H9 (cell line): ENCODE results near the gene TMEM63B. TPM values are rescaled to one million over a fixed set of nuclear protein-coding genes. Genes with fewer than 3 reads are reported as not detected.
A peak's percentile ranks its signal among the peaks of the same experiment; 100 is the strongest.

Experiments
- DNase-seq: peaks from one replicate; pipeline ENCODE4 v3.0.0-alpha.2; 2017
- H2AFZ ChIP-seq: one replicate; pipeline ENCODE4 v1.6.1; 2013; ENCODE audit warnings: mild to moderate bottlenecking, low read length, control low read depth, moderate library complexity
- H2AK5ac ChIP-seq: 2 replicates; pipeline ENCODE4 v1.6.1; 2013; ENCODE audit warnings: low read length, control low read depth, mixed read lengths; ENCODE audit not compliant: insufficient read length
- H2BK120ac ChIP-seq: one replicate; pipeline ENCODE4 v1.6.1; 2013; ENCODE audit warnings: low read depth, mild to moderate bottlenecking, low read length, control low read depth, inconsistent platforms; ENCODE audit not compliant: poor library complexity, severe bottlenecking
- H2BK12ac ChIP-seq: 2 replicates; pipeline ENCODE4 v1.6.1; 2013; ENCODE audit warnings: low read length, control low read depth, mixed read lengths, low read depth; ENCODE audit not compliant: insufficient read length
- H2BK15ac ChIP-seq: 2 replicates; pipeline ENCODE4 v1.6.1; 2013; ENCODE audit warnings: low read depth, low read length, control low read depth
- H2BK20ac ChIP-seq: one replicate; pipeline ENCODE4 v1.6.1; 2013; ENCODE audit warnings: low read depth, mild to moderate bottlenecking, low read length, control low read depth, inconsistent platforms; ENCODE audit not compliant: poor library complexity, severe bottlenecking
- H2BK5ac ChIP-seq: 2 replicates; pipeline ENCODE4 v1.6.1; 2013; ENCODE audit warnings: low read length, control low read depth, mixed read lengths; ENCODE audit not compliant: insufficient read length
- H3K14ac ChIP-seq: 2 replicates; pipeline ENCODE4 v1.6.1; 2013; ENCODE audit warnings: low read length, control low read depth; ENCODE audit not compliant: insufficient read depth
- H3K18ac ChIP-seq: 2 replicates; pipeline ENCODE4 v1.6.1; 2013; ENCODE audit warnings: low read depth, mild to moderate bottlenecking, mixed read lengths, low read length, control low read depth; ENCODE audit not compliant: insufficient read length
- H3K23ac ChIP-seq: 2 replicates; pipeline ENCODE4 v1.6.1; 2013; ENCODE audit warnings: low read length, control low read depth, mixed read lengths, low read depth; ENCODE audit not compliant: insufficient read length
- H3K23me2 ChIP-seq: 2 replicates; pipeline ENCODE4 v1.6.1; 2013; ENCODE audit warnings: low read depth, mild to moderate bottlenecking, mixed read lengths, low read length, control low read depth; ENCODE audit not compliant: insufficient read length, poor library complexity, severe bottlenecking
- H3K27ac ChIP-seq: 2 replicates; pipeline ENCODE4 v1.5.1; 2013; ENCODE audit warnings: low read length, control low read depth, mixed read lengths, low read depth; ENCODE audit not compliant: insufficient read length
- H3K27me3 ChIP-seq: 2 replicates; pipeline ENCODE4 v1.6.1; 2013; ENCODE audit warnings: low read length, control low read depth, inconsistent platforms; ENCODE audit not compliant: insufficient read depth
- H3K4ac ChIP-seq: 2 replicates; pipeline ENCODE4 v1.6.1; 2013; ENCODE audit warnings: low read depth, mild to moderate bottlenecking, control low read depth, inconsistent platforms, low read length, moderate library complexity
- H3K4me1 ChIP-seq: 2 replicates; pipeline ENCODE4 v1.6.1; 2013; ENCODE audit warnings: low read length, control low read depth, inconsistent platforms; ENCODE audit not compliant: insufficient read depth
- H3K4me2 ChIP-seq: 2 replicates; pipeline ENCODE4 v1.6.1; 2013; ENCODE audit warnings: low read length, control low read depth, mixed read lengths; ENCODE audit not compliant: insufficient read length, insufficient read depth
- H3K56ac ChIP-seq: 2 replicates; pipeline ENCODE4 v1.6.1; 2013; ENCODE audit warnings: low read depth, mild to moderate bottlenecking, mixed read lengths, low read length, control low read depth; ENCODE audit not compliant: insufficient read length
- H3K79me1 ChIP-seq: 2 replicates; pipeline ENCODE4 v1.6.1; 2013; ENCODE audit warnings: low read depth, mild to moderate bottlenecking, moderate library complexity, low read length, control low read depth, inconsistent platforms; ENCODE audit not compliant: insufficient read depth, poor library complexity, severe bottlenecking
- H3K79me2 ChIP-seq: 2 replicates; pipeline ENCODE4 v1.6.1; 2013; ENCODE audit warnings: low read length, control low read depth, inconsistent platforms; ENCODE audit not compliant: insufficient read depth
- H3K9ac ChIP-seq: 2 replicates; pipeline ENCODE4 v1.6.1; 2013; ENCODE audit warnings: low read length, control low read depth, mixed read lengths; ENCODE audit not compliant: insufficient read length; ENCODE audit errors: extremely low read depth
- H3K9me3 ChIP-seq: one replicate; pipeline ENCODE4 v1.6.1; 2013; ENCODE audit warnings: low read depth, low read length, inconsistent platforms; ENCODE audit not compliant: control insufficient read depth
- H3T11ph ChIP-seq: one replicate; pipeline ENCODE4 v1.6.1; 2013; ENCODE audit warnings: mild to moderate bottlenecking, low read length, control low read depth, inconsistent platforms
- H4K20me1 ChIP-seq: one replicate; pipeline ENCODE4 v1.6.1; 2013; ENCODE audit not compliant: control insufficient read depth, insufficient read length, insufficient read depth
- H4K5ac ChIP-seq: 2 replicates; pipeline ENCODE4 v1.6.1; 2013; ENCODE audit warnings: low read depth, mild to moderate bottlenecking, mixed read lengths, low read length, control low read depth; ENCODE audit not compliant: insufficient read length
- H4K8ac ChIP-seq: replicated peaks from 2 replicates; pipeline ENCODE4 v1.6.1; 2013; ENCODE audit warnings: low read length, control low read depth, mixed read lengths, low read depth; ENCODE audit not compliant: insufficient read length
- H4K91ac ChIP-seq: 2 replicates; pipeline ENCODE4 v1.6.1; 2013; ENCODE audit warnings: low read depth, mild to moderate bottlenecking, moderate library complexity, mixed read lengths, low read length, control low read depth; ENCODE audit not compliant: insufficient read length
- H3K27ac Mint-ChIP-seq, 3 experiments: 2 replicates in 2 of 3; 3 replicates in 1 of 3; pipeline ENCODE4 v1.8.0; 2020 to 2021; ENCODE audit warnings: mixed read lengths in 3 of 3, mild to moderate bottlenecking in 1 of 3, moderate library complexity in 1 of 3
- H3K27me3 Mint-ChIP-seq: 2 replicates; pipeline ENCODE4 v1.8.0; 2021; ENCODE audit warnings: low read depth, mild to moderate bottlenecking, moderate library complexity, mixed read lengths
- H3K36me3 Mint-ChIP-seq, 3 experiments: 2 replicates in 2 of 3; 3 replicates in 1 of 3; pipeline ENCODE4 v1.8.0; 2020 to 2021; ENCODE audit warnings: low read depth in 3 of 3, mixed read lengths in 3 of 3; ENCODE audit not compliant: insufficient read depth in 1 of 3
- H3K4me1 Mint-ChIP-seq, 2 experiments: 2 replicates each; pipeline ENCODE4 v1.8.0; 2020; ENCODE audit warnings: mixed read lengths in 2 of 2
- H3K4me3 Mint-ChIP-seq, 2 experiments: 2 replicates in 1 of 2; 3 replicates in 1 of 2; pipeline ENCODE4 v1.8.0; 2020 to 2021; ENCODE audit warnings: mild to moderate bottlenecking in 2 of 2, mixed read lengths in 2 of 2, moderate library complexity in 1 of 2
- H3K9me3 Mint-ChIP-seq, 2 experiments: 2 replicates in 1 of 2; 3 replicates in 1 of 2; pipeline ENCODE4 v1.8.0; 2020; ENCODE audit warnings: mild to moderate bottlenecking in 2 of 2, mixed read lengths in 2 of 2, moderate library complexity in 1 of 2
- CTCF ChIP-seq: fragments of 200-600 bp; sonication (generic); conservative IDR thresholded peaks from 3 replicates; pipeline ENCODE4 v1.8.0; 2021; ENCODE audit warnings: antibody characterized with exemption, mild to moderate bottlenecking
- WGBS: extraction: QIAGEN DNeasy Blood & Tissue Kit; methylation state at CpG from one replicate; pipeline ENCODE4 v1.1.7; 2013; ENCODE audit warnings: missing lambda C conversion rate, low lambda C conversion rate, mixed read lengths; ENCODE audit not compliant: insufficient read length; ENCODE audit errors: extremely low coverage; 5-methylcytosine and 5-hydroxymethylcytosine counted together
- total RNA-seq: library from RNA; stranded (reverse); gene quantifications from 2 replicates; pipeline ENCODE4 v1.2.1, GENCODE V29; 2021

Gene TMEM63B
- total RNA-seq, 1 experiment from 2014 or later = 56.3 TPM

- 0 out of 3 replicates have a peak, but pooled peaks have one; percentile 17 for TF ChIP-seq CTCF
- no peaks in the 10 kb centered on the region for H3K27me3 ChIP-seq
- H4K5ac ChIP-seq = no peak overlapping the region
- H2AK5ac ChIP-seq = no peak overlapping the region
- H3K23me2 ChIP-seq = peaks cover 12% of the 10 kb centered on the region
- H3K4me2 ChIP-seq = peak overlapping the region; percentile 49
- WGBS = no CpG with 5 or more reads among the region's 49 CpGs
- H2BK12ac ChIP-seq = no peak overlapping the region
- H3K14ac ChIP-seq = no peak overlapping the region
- no peaks in the 10 kb centered on the region for H3K9me3 Mint-ChIP-seq
- H3K27me3 Mint-ChIP-seq = no peaks in the 10 kb centered on the region; the same call in 1 of the 2 replicates
- H4K91ac ChIP-seq = no peak overlapping the region
- H3K4me1 Mint-ChIP-seq = peaks cover 52 to 58% of the 10 kb centered on the region in 2 experiments
- no peak overlapping the region for H3T11ph ChIP-seq
- H2BK120ac ChIP-seq = no peak overlapping the region
- H2BK5ac ChIP-seq = no peak overlapping the region
- no peak overlapping the region for H3K27ac ChIP-seq
- H2AFZ ChIP-seq = no peak overlapping the region
- no peaks in the 10 kb centered on the region for H3K4me1 ChIP-seq
- peaks cover 3% of the 10 kb centered on the region for H4K20me1 ChIP-seq
- no peak overlapping the region for H4K8ac ChIP-seq
- no peak overlapping the region; the same call in 1 of the 2 replicates for H2BK15ac ChIP-seq
- no peak overlapping the region for H3K56ac ChIP-seq
- no peak overlapping the region for H3K4ac ChIP-seq
- H2BK20ac ChIP-seq = no peak overlapping the region
- peaks cover 2 to 18% (median 15%) of the 10 kb centered on the region in 3 experiments; a peak in 5 of 7 replicates for H3K36me3 Mint-ChIP-seq
- no peak overlapping the region for H3K9ac ChIP-seq
- H3K79me2 ChIP-seq = peaks cover 34% of the 10 kb centered on the region
- peak; percentile 48 for DNase-seq
- H3K79me1 ChIP-seq = no peaks in the 10 kb centered on the region
- H3K27ac Mint-ChIP-seq = peak overlapping the region in 1 of 3 experiments; percentile 48; a peak in 1 of 7 replicates
- H3K23ac ChIP-seq = no peak overlapping the region
- peak overlapping the region; percentile 86 to 87 for H3K4me3 Mint-ChIP-seq
- no peak overlapping the region for H3K18ac ChIP-seq
- H3K9me3 ChIP-seq = no peaks in the 10 kb centered on the region
Measured at GRCh38 chr6:44128020-44128917, 915 bp downstream of the TMEM63B start.
